ENCODE measurements around the gene PTX4. TPM values are rescaled to one million over a fixed set of nuclear protein-coding genes. Genes with fewer than 3 reads are reported as not detected.

Gene PTX4
- total RNA-seq, 1 experiment from 2014 or later: not detected

GRCh38 chr16:1531638-1531910 is 42.8 kb upstream of the PTX4 start:
- no peak for TF ChIP-seq CTCF (IDR thresholded peaks at IDR 0.05; ENCODE audit: insufficient read depth in 1 of 2, low read depth in 1 of 2, low read length in 1 of 2, severe bottlenecking in 1 of 2, unreplicated experiment in 1 of 2)
- POLR2A ChIA-PET: no interaction called here
- Mint-ChIP-seq H3K36me3 (ENCODE audit: insufficient read depth, unreplicated experiment) (no peaks in the 10 kb centered on the region), H3K4me1 (ENCODE audit: low read depth, unreplicated experiment) (no peaks in the 10 kb centered on the region), H3K4me3 (ENCODE audit: unreplicated experiment) (no peak overlapping the region), H3K9me3 (ENCODE audit: unreplicated experiment) (no peaks in the 10 kb centered on the region), H3K27ac (ENCODE audit: unreplicated experiment) (no peak overlapping the region), H3K27me3 (ENCODE audit: insufficient read depth, unreplicated experiment) (no peaks in the 10 kb centered on the region)
- Histone ChIP-seq H3K27me3 (replicated peaks; ENCODE audit: control insufficient read depth, insufficient read depth, low read length) (no peaks in the 10 kb centered on the region), H3K4me3 (ENCODE audit: low read depth, low read length) (no peak overlapping the region), H3K9me3 (no peaks in the 10 kb centered on the region), H3K4me1 (no peaks in the 10 kb centered on the region), H3K36me3 (ENCODE audit: control insufficient read depth, insufficient read depth, low read length) (no peaks in the 10 kb centered on the region)
- CTCF ChIA-PET: no interaction called here
- DNase-seq: no peak
- no TSS peak for BruUV-seq (replicated peaks)
- intact Hi-C loops (cut with micrococcal nuclease; ENCODE audit: unreplicated experiment): no loop called here

- no peak for DNase-seq
- no peaks in the 10 kb centered on the region for H3K36me3 Mint-ChIP-seq (ENCODE audit: insufficient read depth, unreplicated experiment)
- no TSS peak for BruUV-seq (replicated peaks)
- Histone ChIP-seq H3K4me1 (no peaks in the 10 kb centered on the region), H3K9me3 (no peaks in the 10 kb centered on the region), H3K36me3 (ENCODE audit: control insufficient read depth, insufficient read depth, low read length) (no peaks in the 10 kb centered on the region), H3K27me3 (replicated peaks; ENCODE audit: control insufficient read depth, insufficient read depth, low read length) (no peaks in the 10 kb centered on the region), H3K4me3 (ENCODE audit: low read depth, low read length) (no peak overlapping the region)
- intact Hi-C loops (cut with micrococcal nuclease; ENCODE audit: unreplicated experiment): no loop called here
- no peaks in the 10 kb centered on the region for H3K9me3 Mint-ChIP-seq (ENCODE audit: unreplicated experiment)
- no peaks in the 10 kb centered on the region for H3K4me1 Mint-ChIP-seq (ENCODE audit: low read depth, unreplicated experiment)
- ChIA-PET CTCF (no interaction called here), POLR2A (no interaction called here)
- no peak overlapping the region for H3K27ac Mint-ChIP-seq (ENCODE audit: unreplicated experiment)
- no peak for TF ChIP-seq CTCF (IDR thresholded peaks at IDR 0.05; ENCODE audit: insufficient read depth in 1 of 2, low read depth in 1 of 2, low read length in 1 of 2, severe bottlenecking in 1 of 2, unreplicated experiment in 1 of 2)
- no peaks in the 10 kb centered on the region for H3K27me3 Mint-ChIP-seq (ENCODE audit: insufficient read depth, unreplicated experiment)
- H3K4me3 Mint-ChIP-seq (ENCODE audit: unreplicated experiment): no peak overlapping the region
These were observed 42.3 kb upstream of the PTX4 start for GRCh38 chr16:1530883-1531637.

- Histone ChIP-seq H3K36me3 (ENCODE audit: control insufficient read depth, insufficient read depth, low read length) (no peaks in the 10 kb centered on the region), H3K27me3 (replicated peaks; ENCODE audit: control insufficient read depth, insufficient read depth, low read length) (no peaks in the 10 kb centered on the region), H3K4me3 (ENCODE audit: low read depth, low read length) (no peak overlapping the region), H3K9me3 (no peaks in the 10 kb centered on the region), H3K4me1 (no peaks in the 10 kb centered on the region)
- Mint-ChIP-seq H3K9me3 (ENCODE audit: unreplicated experiment) (no peaks in the 10 kb centered on the region), H3K27ac (ENCODE audit: unreplicated experiment) (no peak overlapping the region), H3K4me1 (ENCODE audit: low read depth, unreplicated experiment) (no peaks in the 10 kb centered on the region), H3K27me3 (ENCODE audit: insufficient read depth, unreplicated experiment) (no peaks in the 10 kb centered on the region), H3K36me3 (ENCODE audit: insufficient read depth, unreplicated experiment) (no peaks in the 10 kb centered on the region), H3K4me3 (ENCODE audit: unreplicated experiment) (no peak overlapping the region)
- ChIA-PET POLR2A (no interaction called here), CTCF (no interaction called here)
- BruUV-seq (replicated peaks): no TSS peak
- no peak for DNase-seq
- intact Hi-C loops (cut with micrococcal nuclease; ENCODE audit: unreplicated experiment): no loop called here
- no peak for TF ChIP-seq CTCF (IDR thresholded peaks at IDR 0.05; ENCODE audit: insufficient read depth in 1 of 2, low read depth in 1 of 2, low read length in 1 of 2, severe bottlenecking in 1 of 2, unreplicated experiment in 1 of 2)
These were observed 41.7 kb upstream of the PTX4 start for GRCh38 chr16:1530349-1530882.
